K562 (cell line): Measurements from ENCODE around the gene PRR14. TPM values are rescaled to one million over a fixed set of nuclear protein-coding genes. Genes with fewer than 3 reads are reported as not detected.

Source experiments
- BRF1 ChIP-seq: IDR thresholded peaks from 3 replicates; pipeline ENCODE4 v1.6.1; 2011; ENCODE audit warnings: borderline replicate concordance, mild to moderate bottlenecking; ENCODE audit not compliant: insufficient read length; ENCODE audit errors: extremely low read depth
- BRF2 ChIP-seq: IDR thresholded peaks from 3 replicates; pipeline ENCODE4 v1.6.1; 2011; ENCODE audit warnings: borderline replicate concordance, mild to moderate bottlenecking; ENCODE audit not compliant: insufficient read length, insufficient read depth
- EGR1 ChIP-seq: fragments of 450-650 bp; conservative IDR thresholded peaks from 2 replicates; pipeline ENCODE4 v1.6.1; 2017; ENCODE audit warnings: mild to moderate bottlenecking
- ESRRA ChIP-seq: fragments of 450-650 bp; IDR thresholded peaks from 2 replicates; pipeline ENCODE4 v1.6.1; 2014; ENCODE audit warnings: low read depth, mild to moderate bottlenecking, moderate library complexity, borderline replicate concordance
- FOXA1 ChIP-seq: fragments of 450-650 bp; IDR thresholded peaks from 2 replicates; pipeline ENCODE4 v1.6.1; 2016; ENCODE audit warnings: mild to moderate bottlenecking, borderline replicate concordance
- FUS ChIP-seq: fragments of 200-400 bp; formaldehyde crosslinking; optimal IDR thresholded peaks from 2 replicates; pipeline ENCODE3; 2017; ENCODE audit warnings: low read depth, low read length
- HDAC1 ChIP-seq, 2 experiments: fragments of 450-650 bp; IDR thresholded peaks; 2 replicates each; pipeline ENCODE4 v1.6.1; 2016 to 2017; ENCODE audit warnings: inconsistent platforms in 1 of 2, mild to moderate bottlenecking in 1 of 2, moderate library complexity in 1 of 2
- HDAC2 ChIP-seq: fragments of 450-650 bp; IDR thresholded peaks from 2 replicates; pipeline ENCODE4 v1.6.1; 2016; ENCODE audit warnings: mild to moderate bottlenecking
- HLTF ChIP-seq: fragments of 450-650 bp; IDR thresholded peaks from 2 replicates; pipeline ENCODE4 v1.6.1; 2016
- HMBOX1 ChIP-seq: sonication (generic); IDR thresholded peaks from 2 replicates; pipeline ENCODE4 v1.6.1; 2016
- HMGXB4 ChIP-seq: sonication (generic); formaldehyde crosslinking; IDR thresholded peaks from 2 replicates; pipeline ENCODE4 v1.8.1; 2023; ENCODE audit warnings: mild to moderate bottlenecking, missing genetic modification reagents
- LEF1 ChIP-seq: fragments of 450-650 bp; IDR thresholded peaks from 2 replicates; pipeline ENCODE4 v1.6.1; 2016; ENCODE audit warnings: mild to moderate bottlenecking
- MTA3 ChIP-seq: fragments of 450-650 bp; formaldehyde crosslinking; IDR thresholded peaks from 2 replicates; pipeline ENCODE4 v1.6.1; 2017; ENCODE audit warnings: mild to moderate bottlenecking, borderline replicate concordance
- NR4A1 ChIP-seq, 2 experiments: fragments of 250-450 bp in 1 of 2; fragments of 450-650 bp in 1 of 2; sonication (Bioruptor Pico) in 1 of 2; IDR thresholded peaks; 2 replicates each; pipeline versions ENCODE4 v1.4.0 to v1.6.1; 2016 to 2020; ENCODE audit warnings: mild to moderate bottlenecking in 2 of 2, missing compliant biosample characterization in 1 of 2, missing genetic modification characterization in 1 of 2, moderate library complexity in 1 of 2
- PML ChIP-seq: IDR thresholded peaks from 2 replicates; pipeline ENCODE4 v1.6.1; 2012; ENCODE audit warnings: low read length, inconsistent platforms
- RFX7 ChIP-seq: fragments of 250-450 bp; sonication (Bioruptor Pico); IDR thresholded peaks from 2 replicates; pipeline ENCODE4 v1.5.1; 2021; ENCODE audit warnings: mild to moderate bottlenecking
- RHOXF2B ChIP-seq: fragments of 250-450 bp; sonication (Bioruptor Pico); conservative IDR thresholded peaks from 2 replicates; pipeline ENCODE4 v1.5.1; 2021
- SIN3A ChIP-seq, 2 experiments: fragments of 150-350 bp in 1 of 2; IDR thresholded peaks; 2 replicates each; pipeline ENCODE4 v1.6.1; 2011 to 2016; ENCODE audit warnings: borderline replicate concordance in 2 of 2, low read depth in 2 of 2, low read length in 2 of 2, mild to moderate bottlenecking in 2 of 2, moderate library complexity in 2 of 2; ENCODE audit not compliant: control insufficient read depth in 1 of 2
- SP1 ChIP-seq: sonication (generic); formaldehyde crosslinking; IDR thresholded peaks from 2 replicates; pipeline ENCODE4 v1.8.1; 2022; ENCODE audit warnings: mild to moderate bottlenecking, missing genetic modification reagents
- STAG1 ChIP-seq: sonication (generic); formaldehyde crosslinking; IDR thresholded peaks from 2 replicates; pipeline ENCODE4 v1.5.0; 2020; ENCODE audit warnings: missing genetic modification reagents, borderline replicate concordance
- TAF7 ChIP-seq: fragments of 450-650 bp; IDR thresholded peaks from 2 replicates; pipeline ENCODE4 v1.6.1; 2016; ENCODE audit warnings: missing genetic modification characterization, missing compliant biosample characterization
- TBL1XR1 ChIP-seq, 2 experiments: IDR thresholded peaks; 2 replicates each; pipeline ENCODE4 v1.6.1; 2012; ENCODE audit warnings: improper control_type of control experiment in 2 of 2, low read length in 2 of 2, mild to moderate bottlenecking in 1 of 2
- ZNF12 ChIP-seq: sonication (generic); formaldehyde crosslinking; IDR thresholded peaks from 2 replicates; pipeline ENCODE4 v1.4.0; 2020; ENCODE audit warnings: mild to moderate bottlenecking, missing genetic modification reagents
- ZNF384 ChIP-seq: IDR thresholded peaks from 2 replicates; pipeline ENCODE4 v1.6.1; 2012; ENCODE audit warnings: low read depth, low read length, improper control_type of control experiment
- ZNF699 ChIP-seq: fragments of 250-450 bp; sonication (Bioruptor Pico); IDR thresholded peaks from 2 replicates; pipeline ENCODE4 v1.8.0; 2021; ENCODE audit warnings: mild to moderate bottlenecking, moderate library complexity; ENCODE audit not compliant: insufficient replicate concordance
- polyA plus RNA-seq, 8 experiments: library from polyadenylated mRNA; depleted of rRNA in 4 of 8; stranded (reverse) in 5 of 8; unstranded in 3 of 8; fragments of >200 nt; fragmentation: Nextera tagmentation in 2 of 8; fragmentation: Illumina TruSeq in 1 of 8; extraction: Ambion mirVana in 2 of 8; extraction: Trizol in 1 of 8; gene quantifications; 2 replicates each; pipeline versions ENCODE4 v1.2.1 to v1.2.3, GENCODE V29; 2011 to 2014; ENCODE audit warnings: inconsistent platforms in 1 of 8, missing spikeins in 1 of 8
- total RNA-seq, 7 experiments: library from RNA; depleted of rRNA in 6 of 7; stranded (reverse); fragments of >200 nt in 6 of 7; fragmentation: Illumina TruSeq in 2 of 7; extraction: Trizol in 2 of 7; gene quantifications; 2 replicates each; pipeline versions ENCODE4 v1.2.1 to v1.2.3, GENCODE V29; 2011 to 2021; ENCODE audit warnings: low replicate concordance in 1 of 7

The PRR14 gene
- total and polyA plus RNA-seq, 9 of the 15 experiments (the other 6 are each of a cell fraction or from before 2014, with no cell fraction given), result 2.2 to 63.1 (median 11.5) TPM

- TF ChIP-seq NR4A1 (CRISPR knock-in tag; IDR thresholded peaks at IDR 0.05) (no peak), NR4A1 (tag; IDR thresholded peaks at IDR 0.05) (no peak), BRF1 (no peak), HMBOX1 (peak; percentile 64; the same call in 1 of the 2 replicates), MTA3 (peak; percentile 94), STAG1 (CRISPR knock-in tag) (peak; percentile 60; the same call in 1 of the 2 replicates), RHOXF2B (CRISPR knock-in tag) (no peak), FOXA1 (no peak), HLTF (peak; percentile 84; the same call in 1 of the 2 replicates), EGR1 (peak; percentile 100), SP1 (CRISPR knock-in tag) (peak; percentile 99), ZNF699 (CRISPR knock-in tag) (no peak), ZNF384 (0 out of 2 replicates have a peak, but pooled peaks have one; percentile 25), HMGXB4 (CRISPR knock-in tag) (peak; percentile 81; the same call in 1 of the 2 replicates), FUS (peak; percentile 89), HDAC2 (peak; percentile 64; the same call in 1 of the 2 replicates), SIN3A (IDR thresholded peaks at IDR 0.05; ENCODE audit: borderline replicate concordance in 2 of 2, control insufficient read depth in 1 of 2, low read depth in 2 of 2, low read length in 2 of 2) (peak in 1 of 2 experiments; percentile 14; a peak in 1 of 4 replicates), LEF1 (peak; percentile 68; the same call in 1 of the 2 replicates), TBL1XR1 (IDR thresholded peaks at IDR 0.05; ENCODE audit: low read length in 2 of 2) (peak in 1 of 2 experiments; percentile 72; a peak in 2 of 4 replicates), ESRRA (peak; percentile 70; the same call in 1 of the 2 replicates), ZNF12 (CRISPR knock-in tag) (no peak), TAF7 (tag) (peak; percentile 58; the same call in 1 of the 2 replicates), PML (peak; percentile 77; the same call in 1 of the 2 replicates), HDAC1 (IDR thresholded peaks at IDR 0.05) (peak in 1 of 2 experiments; percentile 34; a peak in 2 of 4 replicates), RFX7 (CRISPR knock-in tag) (0 out of 2 replicates have a peak, but pooled peaks have one; percentile 23), BRF2 (no peak)
These were observed 7.3 kb downstream of the PRR14 start, which contains the start of gene FBRS (continued) for GRCh38 chr16:30657866-30658730.
